ENCODE results near the gene BET1.
A peak's percentile ranks its signal among the peaks of the same experiment; 100 is the strongest.
"Not testable (repeated sequence)": the region's sequence is repeated elsewhere in the genome, so short reads cannot be mapped to it uniquely, and the experiment has no call there.

The BET1 gene

DNA sequence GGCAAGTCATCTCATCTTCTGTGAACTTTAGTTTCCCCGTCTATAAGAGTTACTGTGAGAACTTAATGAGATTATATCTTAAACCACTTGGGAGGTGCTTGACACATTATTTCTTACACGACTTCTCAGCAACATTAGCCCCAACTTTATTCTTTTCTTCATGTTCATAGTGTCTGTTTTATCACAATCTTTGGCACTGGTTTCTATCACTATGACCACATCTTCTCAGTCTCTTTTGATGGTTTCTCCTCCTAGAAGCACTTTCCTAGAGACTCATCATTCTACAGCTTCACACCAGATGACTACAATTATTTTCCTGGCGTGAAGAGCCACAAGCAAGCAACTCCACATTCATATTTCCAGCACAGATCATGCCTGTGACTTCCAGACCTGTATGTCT lies 26.5 kb upstream of the BET1 start:
- TF ChIP-seq PPARA (CRISPR knock-in tag; IDR thresholded peaks at IDR 0.05; ENCODE audit: borderline replicate concordance) = no peak
- TF ChIP-seq ZNF8 (CRISPR knock-in tag; IDR thresholded peaks at IDR 0.05) = no peak
- no peak for TF ChIP-seq ZFP30 (CRISPR knock-in tag; IDR thresholded peaks at IDR 0.05)
- no peak for TF ChIP-seq TOX (CRISPR knock-in tag; IDR thresholded peaks at IDR 0.05; ENCODE audit: borderline replicate concordance)
- TF ChIP-seq, protein P1, sequence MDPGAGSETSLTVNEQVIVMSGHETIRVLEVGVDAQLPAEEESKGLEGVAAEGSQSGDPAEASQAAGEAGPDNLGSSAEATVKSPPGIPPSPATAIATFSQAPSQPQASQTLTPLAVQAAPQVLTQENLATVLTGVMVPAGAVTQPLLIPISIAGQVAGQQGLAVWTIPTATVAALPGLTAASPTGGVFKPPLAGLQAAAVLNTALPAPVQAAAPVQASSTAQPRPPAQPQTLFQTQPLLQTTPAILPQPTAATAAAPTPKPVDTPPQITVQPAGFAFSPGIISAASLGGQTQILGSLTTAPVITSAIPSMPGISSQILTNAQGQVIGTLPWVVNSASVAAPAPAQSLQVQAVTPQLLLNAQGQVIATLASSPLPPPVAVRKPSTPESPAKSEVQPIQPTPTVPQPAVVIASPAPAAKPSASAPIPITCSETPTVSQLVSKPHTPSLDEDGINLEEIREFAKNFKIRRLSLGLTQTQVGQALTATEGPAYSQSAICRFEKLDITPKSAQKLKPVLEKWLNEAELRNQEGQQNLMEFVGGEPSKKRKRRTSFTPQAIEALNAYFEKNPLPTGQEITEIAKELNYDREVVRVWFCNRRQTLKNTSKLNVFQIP (CRISPR knock-in tag; IDR thresholded peaks at IDR 0.05; ENCODE audit: borderline replicate concordance, low read depth) = no peak
- no peak for TF ChIP-seq OSR1 (CRISPR knock-in tag; IDR thresholded peaks at IDR 0.05)
- TF ChIP-seq, protein P2, sequence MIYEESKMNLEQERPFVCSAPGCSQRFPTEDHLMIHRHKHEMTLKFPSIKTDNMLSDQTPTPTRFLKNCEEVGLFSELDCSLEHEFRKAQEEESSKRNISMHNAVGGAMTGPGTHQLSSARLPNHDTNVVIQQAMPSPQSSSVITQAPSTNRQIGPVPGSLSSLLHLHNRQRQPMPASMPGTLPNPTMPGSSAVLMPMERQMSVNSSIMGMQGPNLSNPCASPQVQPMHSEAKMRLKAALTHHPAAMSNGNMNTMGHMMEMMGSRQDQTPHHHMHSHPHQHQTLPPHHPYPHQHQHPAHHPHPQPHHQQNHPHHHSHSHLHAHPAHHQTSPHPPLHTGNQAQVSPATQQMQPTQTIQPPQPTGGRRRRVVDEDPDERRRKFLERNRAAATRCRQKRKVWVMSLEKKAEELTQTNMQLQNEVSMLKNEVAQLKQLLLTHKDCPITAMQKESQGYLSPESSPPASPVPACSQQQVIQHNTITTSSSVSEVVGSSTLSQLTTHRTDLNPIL (CRISPR knock-in tag; IDR thresholded peaks at IDR 0.05; ENCODE audit: low read depth) = no peak
- TF ChIP-seq, protein P3, sequence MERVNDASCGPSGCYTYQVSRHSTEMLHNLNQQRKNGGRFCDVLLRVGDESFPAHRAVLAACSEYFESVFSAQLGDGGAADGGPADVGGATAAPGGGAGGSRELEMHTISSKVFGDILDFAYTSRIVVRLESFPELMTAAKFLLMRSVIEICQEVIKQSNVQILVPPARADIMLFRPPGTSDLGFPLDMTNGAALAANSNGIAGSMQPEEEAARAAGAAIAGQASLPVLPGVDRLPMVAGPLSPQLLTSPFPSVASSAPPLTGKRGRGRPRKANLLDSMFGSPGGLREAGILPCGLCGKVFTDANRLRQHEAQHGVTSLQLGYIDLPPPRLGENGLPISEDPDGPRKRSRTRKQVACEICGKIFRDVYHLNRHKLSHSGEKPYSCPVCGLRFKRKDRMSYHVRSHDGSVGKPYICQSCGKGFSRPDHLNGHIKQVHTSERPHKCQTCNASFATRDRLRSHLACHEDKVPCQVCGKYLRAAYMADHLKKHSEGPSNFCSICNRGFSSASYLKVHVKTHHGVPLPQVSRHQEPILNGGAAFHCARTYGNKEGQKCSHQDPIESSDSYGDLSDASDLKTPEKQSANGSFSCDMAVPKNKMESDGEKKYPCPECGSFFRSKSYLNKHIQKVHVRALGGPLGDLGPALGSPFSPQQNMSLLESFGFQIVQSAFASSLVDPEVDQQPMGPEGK (CRISPR knock-in tag; IDR thresholded peaks at IDR 0.05; ENCODE audit: borderline replicate concordance) = no peak
- TF ChIP-seq CSDC2 (CRISPR knock-in tag; IDR thresholded peaks at IDR 0.05) = no peak
- no peak for TF ChIP-seq RARB (CRISPR knock-in tag; IDR thresholded peaks at IDR 0.05)
- no peak for TF ChIP-seq ISL1 (CRISPR knock-in tag; IDR thresholded peaks at IDR 0.05)
- TF ChIP-seq GLIS3 (CRISPR knock-in tag; IDR thresholded peaks at IDR 0.05) = no peak
- TF ChIP-seq SNAI2 (CRISPR knock-in tag; IDR thresholded peaks at IDR 0.05) = no peak
- no peak for ATAC-seq

DNA sequence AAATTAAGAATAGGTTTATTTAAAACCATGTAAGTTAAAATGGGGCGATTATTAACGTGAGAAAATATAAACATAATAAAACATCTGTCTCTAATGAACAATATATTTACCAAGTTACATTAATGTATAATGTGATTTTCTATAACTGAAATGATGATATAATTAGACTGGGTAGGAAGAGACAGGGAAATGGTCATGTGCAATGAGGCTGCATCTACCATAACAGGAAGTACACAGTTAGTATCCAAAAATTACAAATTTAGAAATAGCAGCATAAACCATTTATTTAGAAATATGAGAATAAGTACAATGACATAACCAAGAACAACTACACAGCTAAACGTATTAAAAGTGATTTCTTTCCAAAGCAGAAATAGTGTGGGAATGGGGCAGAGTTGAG lies 25.8 kb upstream of the BET1 start:
- TF ChIP-seq ZFP30 (CRISPR knock-in tag; IDR thresholded peaks at IDR 0.05) = no peak
- TF ChIP-seq OSR1 (CRISPR knock-in tag; IDR thresholded peaks at IDR 0.05) = no peak
- no peak for TF ChIP-seq PPARA (CRISPR knock-in tag; IDR thresholded peaks at IDR 0.05; ENCODE audit: borderline replicate concordance)
- TF ChIP-seq ZNF70 (CRISPR knock-in tag; IDR thresholded peaks at IDR 0.05) = peak; percentile 65
- ATAC-seq = no peak

DNA sequence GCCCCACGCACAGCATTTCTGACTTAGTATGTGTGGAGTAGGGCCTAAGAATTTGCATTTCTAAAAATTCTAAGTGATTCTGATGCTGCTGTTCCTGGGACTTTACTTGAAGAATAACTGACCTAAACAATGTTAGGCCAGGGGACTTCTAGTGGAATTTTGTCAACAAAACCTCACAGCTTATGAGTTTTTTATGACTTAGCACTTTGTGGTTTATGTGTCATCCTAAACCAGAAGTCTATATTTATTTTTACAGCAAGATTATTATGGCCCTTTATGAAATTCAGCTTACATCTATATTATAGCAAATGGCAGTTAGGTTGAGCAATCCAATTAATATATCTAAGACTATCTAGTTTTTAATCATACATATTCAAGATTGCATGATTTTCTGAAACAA lies 24.6 kb upstream of the BET1 start:
- TF ChIP-seq OSR1 (CRISPR knock-in tag; IDR thresholded peaks at IDR 0.05) (no peak), CSDC2 (CRISPR knock-in tag; IDR thresholded peaks at IDR 0.05) (no peak), SNAI2 (CRISPR knock-in tag; IDR thresholded peaks at IDR 0.05) (no peak), ZFP3 (CRISPR knock-in tag; IDR thresholded peaks at IDR 0.05) (no peak), ARNTL (CRISPR knock-in tag; IDR thresholded peaks at IDR 0.05; ENCODE audit: borderline replicate concordance, low read depth) (no peak), ZNF8 (CRISPR knock-in tag; IDR thresholded peaks at IDR 0.05) (no peak), RARB (CRISPR knock-in tag; IDR thresholded peaks at IDR 0.05) (no peak), ZNF565 (CRISPR knock-in tag; conservative IDR thresholded peaks at IDR 0.05; ENCODE audit: low read depth) (no peak), TOX (CRISPR knock-in tag; IDR thresholded peaks at IDR 0.05; ENCODE audit: borderline replicate concordance) (no peak), ZFP30 (CRISPR knock-in tag; IDR thresholded peaks at IDR 0.05) (no peak), ISL1 (CRISPR knock-in tag; IDR thresholded peaks at IDR 0.05) (no peak), ZNF70 (CRISPR knock-in tag; IDR thresholded peaks at IDR 0.05) (no peak)
- TF ChIP-seq, protein P1 (CRISPR knock-in tag; IDR thresholded peaks at IDR 0.05; ENCODE audit: borderline replicate concordance, low read depth) = no peak
- TF ChIP-seq, protein P3 (CRISPR knock-in tag; IDR thresholded peaks at IDR 0.05; ENCODE audit: borderline replicate concordance) = no peak
- TF ChIP-seq, protein P2 (CRISPR knock-in tag; IDR thresholded peaks at IDR 0.05; ENCODE audit: low read depth) = no peak
- TF ChIP-seq, protein P4, sequence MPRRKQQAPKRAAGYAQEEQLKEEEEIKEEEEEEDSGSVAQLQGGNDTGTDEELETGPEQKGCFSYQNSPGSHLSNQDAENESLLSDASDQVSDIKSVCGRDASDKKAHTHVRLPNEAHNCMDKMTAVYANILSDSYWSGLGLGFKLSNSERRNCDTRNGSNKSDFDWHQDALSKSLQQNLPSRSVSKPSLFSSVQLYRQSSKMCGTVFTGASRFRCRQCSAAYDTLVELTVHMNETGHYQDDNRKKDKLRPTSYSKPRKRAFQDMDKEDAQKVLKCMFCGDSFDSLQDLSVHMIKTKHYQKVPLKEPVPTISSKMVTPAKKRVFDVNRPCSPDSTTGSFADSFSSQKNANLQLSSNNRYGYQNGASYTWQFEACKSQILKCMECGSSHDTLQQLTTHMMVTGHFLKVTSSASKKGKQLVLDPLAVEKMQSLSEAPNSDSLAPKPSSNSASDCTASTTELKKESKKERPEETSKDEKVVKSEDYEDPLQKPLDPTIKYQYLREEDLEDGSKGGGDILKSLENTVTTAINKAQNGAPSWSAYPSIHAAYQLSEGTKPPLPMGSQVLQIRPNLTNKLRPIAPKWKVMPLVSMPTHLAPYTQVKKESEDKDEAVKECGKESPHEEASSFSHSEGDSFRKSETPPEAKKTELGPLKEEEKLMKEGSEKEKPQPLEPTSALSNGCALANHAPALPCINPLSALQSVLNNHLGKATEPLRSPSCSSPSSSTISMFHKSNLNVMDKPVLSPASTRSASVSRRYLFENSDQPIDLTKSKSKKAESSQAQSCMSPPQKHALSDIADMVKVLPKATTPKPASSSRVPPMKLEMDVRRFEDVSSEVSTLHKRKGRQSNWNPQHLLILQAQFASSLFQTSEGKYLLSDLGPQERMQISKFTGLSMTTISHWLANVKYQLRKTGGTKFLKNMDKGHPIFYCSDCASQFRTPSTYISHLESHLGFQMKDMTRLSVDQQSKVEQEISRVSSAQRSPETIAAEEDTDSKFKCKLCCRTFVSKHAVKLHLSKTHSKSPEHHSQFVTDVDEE (CRISPR knock-in tag; IDR thresholded peaks at IDR 0.05) = no peak
- ATAC-seq = no peak

DNA sequence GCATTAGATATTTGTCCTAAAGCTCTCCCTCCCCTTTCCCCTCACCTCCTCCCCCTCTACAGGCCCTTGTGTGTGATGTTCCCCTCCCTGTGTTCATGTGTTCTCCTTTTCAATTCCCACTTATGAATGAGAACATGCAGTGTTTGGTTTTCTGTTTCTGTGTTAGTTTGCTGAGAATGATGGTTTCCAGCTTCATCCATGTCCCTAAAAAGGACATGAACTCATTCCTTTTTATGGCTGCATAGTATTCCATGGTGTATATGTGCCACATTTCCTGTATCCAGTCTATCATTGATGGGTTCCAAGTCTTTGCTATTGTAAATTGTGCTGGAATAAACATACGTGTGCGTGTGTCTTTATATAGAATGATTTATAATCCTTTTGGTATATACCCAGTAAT lies 22.5 kb upstream of the BET1 start:
- ATAC-seq = not testable (repeated sequence)
